GM21381 (cell line): ENCODE data around the gene HYAL1.

Experiments used
- ATAC-seq: cut with Tn5 transposase; IDR thresholded peaks from one replicate; pipeline ENCODE4 v1.9.1; 2021; ENCODE audit warnings: mild to moderate bottlenecking, moderate library complexity; ENCODE audit not compliant: unreplicated experiment

HYAL1 gene

GRCh38 chr3:50303013-50303815, at the start of gene HYAL1:
HYAL1 (minus strand) TSS chr3:50303574; CDS start chr3:50302956, 618 bp downstream.
- ATAC-seq, result no peak

GRCh38 chr3:50352781-50353180, 49.4 kb upstream of the HYAL1 start:
- ATAC-seq, result no peak

- ATAC-seq, result no peak
Measured at GRCh38 chr3:50351323-50351697, 47.9 kb upstream of the HYAL1 start.

GRCh38 chr3:50350527-50351322, 47.4 kb upstream of the HYAL1 start, which contains the start of the genes CYB561D2 and NPRL2:
CYB561D2 (plus strand) TSS chr3:50350862; CDS start chr3:50351434, 572 bp downstream.
NPRL2 (minus strand) TSS chr3:50350775; CDS start chr3:50350652, 123 bp downstream.
- peak; percentile 81 for ATAC-seq

- no peak for ATAC-seq
Measured at GRCh38 chr3:50350213-50350526, 46.8 kb upstream of the HYAL1 start.

GRCh38 chr3:50347187-50347813, 43.9 kb upstream of the HYAL1 start:
- ATAC-seq, result no peak

GRCh38 chr3:50345586-50346234, 42.3 kb upstream of the HYAL1 start, which contains the start of gene ZMYND10:
ZMYND10 (minus strand) TSS chr3:50345732; CDS start chr3:50345579, 153 bp downstream.
- no peak for ATAC-seq

GRCh38 chr3:50345008-50345407, 41.6 kb upstream of the HYAL1 start:
- no peak for ATAC-seq

- no peak for ATAC-seq
Measured at GRCh38 chr3:50342813-50343633, 39.6 kb upstream of the HYAL1 start.

GRCh38 chr3:50341996-50342650, 38.7 kb upstream of the HYAL1 start:
- no peak for ATAC-seq

- no peak for ATAC-seq
Measured at GRCh38 chr3:50341537-50341936, 38.2 kb upstream of the HYAL1 start.

- no peak for ATAC-seq
Measured at GRCh38 chr3:50340448-50341329, 37.3 kb upstream of the HYAL1 start, which contains the start of gene RASSF1. RASSF1 (minus strand) TSS chr3:50340836; CDS start chr3:50340805, 31 bp downstream.

GRCh38 chr3:50340147-50340447, 36.7 kb upstream of the HYAL1 start:
- no peak for ATAC-seq

- ATAC-seq, result no peak
Measured at GRCh38 chr3:50339485-50340146, 36.2 kb upstream of the HYAL1 start.

- ATAC-seq, result no peak
Measured at GRCh38 chr3:50338965-50339364, 35.6 kb upstream of the HYAL1 start.

GRCh38 chr3:50337175-50337861, 33.9 kb upstream of the HYAL1 start:
- peak; percentile 77 for ATAC-seq

GRCh38 chr3:50336452-50337174, 33.2 kb upstream of the HYAL1 start:
- ATAC-seq, result peak; percentile 27
